ENCODE results near the gene ZMIZ1.

Gene ZMIZ1

DNA sequence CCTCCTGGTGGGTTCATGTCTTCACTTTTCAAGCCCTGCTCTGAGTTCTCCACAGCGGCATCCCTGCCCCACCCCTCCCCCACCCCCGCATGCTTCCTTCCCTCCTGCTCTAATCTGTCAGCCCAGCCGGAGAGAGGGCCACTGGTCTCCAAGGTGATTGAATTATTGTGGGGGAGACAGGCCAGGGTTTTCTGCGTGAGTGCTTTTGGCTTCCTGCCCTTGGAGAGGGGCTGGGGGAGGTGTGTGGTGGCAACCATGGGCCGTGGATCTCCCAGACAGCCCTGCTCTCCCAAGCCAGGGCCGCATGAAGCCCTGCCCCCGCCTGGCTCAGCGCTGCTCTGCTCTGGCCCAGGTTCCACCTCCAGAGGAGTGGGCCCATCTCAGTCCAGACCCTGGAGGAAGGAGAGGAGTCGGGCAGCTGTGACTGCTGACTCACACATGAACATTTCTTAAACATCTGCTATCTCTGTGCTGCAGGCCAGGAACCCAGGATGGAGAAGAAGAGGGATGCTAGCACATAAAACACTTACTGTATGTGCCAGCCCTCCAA, 109.9 kb downstream of the ZMIZ1 start:
- DNase-seq: no peak

DNA sequence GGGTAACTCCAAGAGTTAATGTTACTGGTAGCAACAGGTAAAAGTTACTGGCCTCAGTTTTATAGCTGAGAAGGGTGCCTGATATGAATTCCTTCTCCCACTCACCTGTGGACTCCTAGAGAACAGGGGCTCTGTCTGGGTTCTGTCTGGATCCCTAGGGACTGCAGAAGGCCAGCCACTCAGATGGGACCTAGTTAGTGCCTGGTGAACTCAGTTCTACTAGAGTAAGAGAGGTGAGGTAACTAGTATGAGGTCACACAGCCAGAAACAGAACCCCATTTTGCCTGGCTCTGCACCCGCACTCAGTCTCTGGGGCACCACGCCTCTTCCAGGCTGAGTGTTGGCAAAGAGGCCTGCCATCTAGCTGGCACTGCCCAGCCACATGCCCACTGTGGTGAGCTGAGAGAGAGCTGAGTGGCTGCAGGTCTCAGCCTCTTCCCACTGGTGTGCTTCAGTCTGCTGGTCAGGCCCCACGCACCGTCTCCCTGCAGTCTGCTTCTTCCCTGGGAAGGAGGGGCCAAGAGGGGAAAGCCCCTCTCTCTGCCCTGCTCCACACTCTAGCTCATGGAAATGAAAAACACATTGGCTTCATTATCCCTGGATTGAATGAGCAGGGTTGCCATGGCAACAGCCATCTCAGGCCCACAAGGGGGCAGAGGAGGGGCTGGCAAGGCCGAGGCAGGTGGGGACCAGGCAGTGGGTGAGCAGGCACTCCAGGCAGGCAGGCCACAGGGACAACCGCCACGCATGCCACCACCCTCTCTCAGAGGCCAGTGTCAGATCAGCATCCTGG, 110.6 kb downstream of the ZMIZ1 start:
- DNase-seq: no peak

DNA sequence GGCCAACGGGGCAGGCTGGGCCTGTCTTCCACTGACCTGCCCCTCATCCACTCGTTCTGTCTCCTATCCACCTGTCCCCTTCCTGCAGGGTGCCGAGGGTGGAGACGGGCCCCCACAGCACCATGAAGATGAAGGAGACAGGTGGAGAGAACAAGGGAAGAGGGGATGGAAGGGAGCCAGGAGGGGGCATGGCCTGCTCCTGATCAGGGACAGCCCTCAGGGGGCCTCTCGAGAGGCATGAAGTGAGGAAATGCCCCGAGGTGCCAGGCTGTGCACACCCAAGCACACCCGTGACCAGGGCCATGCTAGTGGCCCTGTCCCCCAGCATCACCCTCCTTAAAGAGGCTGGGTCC, 111.2 kb downstream of the ZMIZ1 start:
- no peak for DNase-seq

DNA sequence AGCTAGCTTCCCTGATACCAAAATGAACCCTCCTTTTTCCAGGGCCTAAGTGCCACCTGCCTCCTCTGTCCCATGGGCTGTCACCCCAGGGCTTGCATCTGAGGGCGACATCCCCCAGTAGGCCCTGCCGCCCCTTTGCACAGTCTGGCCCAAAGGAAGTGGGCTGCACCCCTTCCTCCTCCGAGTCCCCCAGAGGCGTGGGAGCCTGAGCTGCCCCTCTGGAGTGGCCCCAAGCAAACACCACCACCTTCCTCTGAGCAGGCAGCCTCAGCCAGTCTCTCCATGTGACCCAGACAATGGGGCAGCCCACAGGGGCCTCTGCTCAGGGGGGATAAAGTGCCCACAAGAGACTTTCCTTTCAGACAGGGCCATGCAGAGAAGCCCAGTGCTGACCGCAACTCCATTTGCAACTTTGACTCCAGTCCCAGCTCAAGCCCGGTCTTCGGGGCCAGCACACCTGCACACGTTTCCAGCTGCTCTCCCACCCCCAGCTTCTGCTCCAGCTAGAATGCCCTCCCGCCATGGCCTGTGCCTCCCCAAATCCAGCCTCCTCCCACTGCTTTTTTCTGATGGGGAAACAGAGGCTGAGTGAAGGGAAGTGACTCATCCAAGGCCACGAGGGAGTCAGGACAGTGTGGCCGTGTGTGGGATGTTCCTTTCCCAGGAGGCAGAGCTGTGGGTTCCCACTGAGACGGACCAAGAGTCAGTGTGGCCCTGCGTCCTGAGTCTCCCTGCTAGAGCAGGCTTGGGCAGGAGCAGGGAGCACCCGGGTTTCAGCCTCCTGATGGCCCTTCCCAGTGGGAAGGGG, 111.9 kb downstream of the ZMIZ1 start:
- DNase-seq: no peak

DNA sequence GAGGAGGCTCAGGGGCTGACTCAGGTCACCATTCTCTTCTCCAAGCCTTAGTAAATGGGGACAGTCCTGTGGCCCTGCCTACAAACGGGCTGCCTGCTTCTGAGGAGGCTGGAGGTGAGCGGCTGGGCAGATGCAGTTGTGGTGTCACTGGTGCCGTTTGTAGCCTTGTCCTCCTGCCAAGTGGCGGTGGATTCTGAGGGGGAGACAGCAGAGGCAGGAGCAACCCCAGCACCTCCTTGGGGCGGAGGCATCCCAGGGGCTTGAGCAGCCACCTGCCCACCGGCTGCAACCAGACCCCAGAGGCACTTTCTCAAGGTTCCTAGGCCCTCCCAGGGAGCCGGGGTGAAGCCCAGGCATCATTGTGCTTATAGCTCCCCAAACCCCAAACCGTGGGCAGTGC, 112.5 kb downstream of the ZMIZ1 start:
- DNase-seq: no peak

DNA sequence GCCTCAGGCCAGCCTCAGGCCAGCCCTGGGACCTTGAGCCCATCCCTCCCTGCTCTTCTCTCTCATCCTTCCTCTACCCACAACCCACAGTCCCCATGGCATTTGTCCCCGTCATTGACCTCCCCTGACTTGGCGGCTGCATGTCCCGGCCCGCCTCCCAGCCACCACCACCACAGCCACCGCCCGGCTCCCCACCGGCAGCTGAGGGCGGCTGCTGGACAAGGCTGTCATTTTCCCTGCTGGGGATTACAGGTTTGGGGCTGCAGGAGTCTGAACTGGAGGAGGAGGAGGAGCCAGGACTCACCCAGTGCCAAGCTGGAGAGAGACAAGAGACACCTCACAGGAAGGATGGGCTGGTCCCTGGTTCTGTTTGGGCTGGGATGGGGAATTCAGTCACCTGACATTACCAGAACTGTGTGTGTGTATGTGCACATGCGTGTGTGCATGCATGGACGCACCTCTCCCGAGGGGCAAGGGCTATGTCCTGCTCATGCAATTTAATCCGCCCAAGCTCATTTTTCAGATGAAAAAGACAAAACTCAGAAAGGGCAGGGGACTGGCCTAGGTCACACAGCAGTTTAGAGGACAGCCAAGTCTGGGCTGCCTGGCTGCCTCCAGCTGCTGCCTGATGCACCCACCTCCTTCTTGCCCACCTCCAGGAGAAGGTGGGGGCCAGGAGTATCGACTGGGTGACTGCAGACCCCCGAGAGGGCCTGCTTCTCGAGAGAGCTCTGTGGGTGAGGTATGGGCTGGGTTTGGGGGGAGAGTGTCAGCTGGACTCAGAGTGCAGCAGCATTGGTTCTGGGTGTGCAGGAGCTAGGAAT, 113.1 kb downstream of the ZMIZ1 start:
- DNase-seq: no peak

DNA sequence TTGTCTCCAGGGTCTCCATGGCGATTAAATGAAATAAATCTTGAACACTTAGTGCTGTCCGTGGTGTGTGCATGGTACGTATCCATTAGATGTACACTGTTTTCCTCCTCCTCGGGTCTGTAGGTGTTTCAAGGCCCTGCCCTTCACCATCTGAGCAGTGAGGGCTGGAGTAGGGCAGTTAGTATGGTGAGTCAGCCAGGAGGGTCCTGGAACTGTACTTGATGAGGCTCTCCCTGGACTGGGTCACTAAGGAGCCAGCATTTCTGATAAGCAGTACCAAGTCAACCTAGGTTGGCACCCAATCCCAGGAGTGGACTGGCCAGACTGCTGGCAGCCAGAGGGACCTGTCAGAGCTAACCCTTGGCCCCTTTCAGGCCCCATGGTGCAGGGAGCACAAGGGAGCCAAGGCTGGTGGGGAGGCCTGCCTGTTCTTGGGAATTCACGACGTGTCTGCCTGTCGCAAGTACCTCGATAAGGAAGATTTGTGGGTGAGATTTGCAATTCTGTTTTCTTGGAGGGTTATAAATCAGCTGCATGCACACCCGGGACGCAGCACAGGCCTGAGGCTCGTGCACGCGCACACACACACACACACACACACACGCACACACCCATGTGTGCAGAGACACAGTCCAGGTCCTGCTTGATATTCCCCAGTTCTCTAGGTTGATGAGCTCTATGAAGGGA, 114.2 kb downstream of the ZMIZ1 start:
- no peak for DNase-seq

DNA sequence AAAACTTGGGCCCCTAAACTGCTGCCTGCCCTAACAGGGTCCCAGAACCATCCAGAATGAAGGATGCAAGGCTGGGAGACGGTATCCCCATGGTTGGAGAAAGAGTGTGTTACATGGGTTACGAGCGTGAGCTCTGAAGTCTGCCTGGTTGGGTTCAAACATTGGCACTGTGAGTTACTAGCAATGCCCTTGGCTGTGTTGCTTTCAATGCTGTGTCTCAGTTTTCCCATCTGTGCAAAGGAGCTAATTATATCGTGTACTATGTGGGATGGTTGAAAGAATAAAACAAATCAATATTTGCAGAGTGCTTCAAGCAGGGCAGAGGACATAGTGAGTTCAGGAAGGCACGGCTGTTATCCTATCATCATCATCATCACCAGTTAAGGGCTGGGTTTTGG, 114.7 kb downstream of the ZMIZ1 start:
- DNase-seq: no peak

DNA sequence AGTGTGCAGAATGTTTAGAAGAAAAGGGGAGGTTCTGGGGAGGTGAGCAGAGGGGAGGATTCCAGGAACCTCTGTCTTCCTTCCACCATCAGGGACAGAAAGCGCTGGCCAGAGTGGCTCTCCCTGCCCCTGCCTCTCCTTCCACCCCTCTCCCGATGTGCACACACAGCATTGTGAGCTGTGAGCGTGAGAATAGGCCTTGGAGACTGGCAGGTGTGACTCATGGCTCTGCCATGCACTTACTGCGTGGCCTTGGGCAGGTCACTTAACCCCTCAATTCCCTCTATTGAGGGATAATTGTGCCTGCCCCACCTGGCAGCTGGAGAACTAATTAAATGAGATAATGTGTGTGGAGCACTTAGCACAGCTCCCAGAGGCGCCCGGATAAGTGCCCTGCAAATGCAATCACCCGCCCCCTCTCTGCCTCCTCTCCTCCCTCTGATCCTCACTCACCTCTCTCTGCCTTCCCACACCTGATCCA, 115.4 kb downstream of the ZMIZ1 start:
- DNase-seq: no peak

DNA sequence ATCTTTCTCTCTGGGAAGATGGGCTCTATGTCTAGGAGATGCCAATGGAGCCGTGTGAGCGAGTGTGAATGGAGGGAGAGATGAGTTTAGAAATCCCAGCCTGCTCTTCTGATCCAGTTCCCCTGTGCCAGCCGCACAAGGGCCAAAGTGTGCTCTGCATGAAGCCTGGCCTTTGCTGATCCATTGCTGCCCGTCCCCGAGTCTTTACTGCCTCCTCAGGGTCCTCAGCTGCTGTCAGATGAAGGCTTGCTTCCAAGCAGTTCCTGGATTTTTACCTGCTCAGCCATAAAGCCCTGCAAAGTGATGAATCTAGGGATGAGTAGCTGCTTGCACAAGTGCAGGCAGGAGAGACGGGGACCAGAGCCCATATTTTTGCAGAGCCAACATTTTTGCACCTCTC, 115.9 kb downstream of the ZMIZ1 start:
- no peak for DNase-seq

DNA sequence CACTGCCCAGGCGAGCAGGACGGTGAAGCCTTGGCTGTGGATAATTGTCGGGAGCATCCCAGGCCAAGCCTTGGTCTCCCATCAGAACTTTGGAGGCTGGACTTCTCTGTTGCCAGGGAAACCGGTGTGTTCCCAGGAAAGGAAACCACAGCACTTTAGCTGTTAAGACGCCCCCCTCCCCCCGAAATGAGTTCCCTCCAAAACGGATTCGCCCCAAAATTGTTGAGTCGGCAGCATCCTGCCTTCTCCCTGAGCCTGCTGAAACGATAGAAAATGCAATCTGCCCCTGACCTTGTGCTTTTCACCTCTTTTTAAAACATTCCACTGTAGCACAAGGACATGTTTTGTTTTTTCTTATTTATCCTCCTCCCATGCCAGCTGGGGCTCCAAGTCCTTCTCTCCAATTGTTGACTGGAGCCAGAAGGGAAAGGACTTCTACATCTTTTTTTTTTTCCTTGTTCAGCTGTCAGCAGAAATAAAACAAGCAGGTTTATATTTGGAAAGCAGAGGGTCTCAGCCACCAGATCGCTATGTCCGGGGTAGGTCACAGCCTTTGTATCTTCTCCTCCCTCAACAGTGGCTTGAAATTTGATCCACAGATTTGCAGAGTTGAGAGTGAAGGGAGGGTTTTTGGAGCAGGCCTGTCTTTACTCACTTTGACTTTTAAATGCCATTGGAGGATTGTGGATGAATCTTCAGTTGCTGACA, 116.5 kb downstream of the ZMIZ1 start:
- no peak for DNase-seq

DNA sequence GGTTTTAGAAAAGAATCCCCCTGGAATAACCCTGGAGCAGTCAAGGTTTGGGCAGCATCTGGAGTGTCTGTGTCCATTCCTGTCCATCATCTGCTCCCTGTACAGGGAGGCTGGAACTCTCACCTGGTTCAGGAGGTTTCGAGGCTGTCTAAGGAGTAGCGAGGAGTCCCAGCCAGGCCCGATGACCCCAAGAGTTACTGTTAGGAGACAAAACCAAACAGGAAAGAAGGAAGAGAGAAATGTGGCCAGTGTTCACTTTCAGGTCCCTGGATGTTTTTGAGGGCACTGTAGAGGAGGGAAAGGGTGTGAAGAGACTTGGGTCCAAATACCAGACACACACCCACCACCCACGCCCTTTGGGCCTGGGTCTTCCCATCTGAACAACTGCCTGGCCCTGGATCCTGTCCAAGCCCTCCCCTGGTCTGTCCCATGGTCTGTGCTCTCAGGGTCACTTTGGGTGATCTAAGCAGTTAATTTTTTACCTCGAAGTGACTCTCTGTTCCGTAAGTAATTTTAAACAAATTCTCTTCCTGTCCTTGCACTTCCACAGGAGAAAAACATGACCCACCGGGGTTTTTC, 117.1 kb downstream of the ZMIZ1 start:
- no peak for DNase-seq

DNA sequence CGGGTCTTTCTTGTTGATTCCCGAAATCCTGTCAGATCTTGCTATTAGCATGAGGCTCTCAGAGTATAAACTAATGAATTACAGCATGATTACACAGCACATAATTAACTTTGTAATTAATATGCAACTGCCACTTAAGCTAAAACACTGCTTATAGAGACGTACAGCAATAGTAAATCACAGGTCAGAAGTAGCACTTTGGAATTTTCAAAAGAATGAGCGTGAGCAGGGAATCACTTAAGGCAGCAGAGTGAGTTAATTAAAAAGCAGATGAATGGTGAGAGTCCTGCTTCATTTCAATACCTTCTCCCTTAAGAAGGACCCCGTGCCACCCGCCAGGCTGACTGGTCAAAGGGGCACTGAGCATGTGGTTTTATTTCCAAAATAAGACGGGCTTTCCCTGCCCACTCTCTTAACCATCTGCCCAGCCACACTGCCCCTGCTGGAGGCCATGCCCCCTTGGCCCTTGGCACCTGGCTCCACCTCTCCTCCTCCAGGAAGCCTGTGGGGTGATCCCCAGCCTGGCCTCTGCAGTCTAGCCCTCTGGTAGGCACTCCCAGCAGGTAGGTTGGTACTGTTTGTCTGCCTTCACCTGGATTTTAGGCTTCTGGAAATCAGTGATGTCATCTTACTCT, 117.8 kb downstream of the ZMIZ1 start:
- DNase-seq: no peak

DNA sequence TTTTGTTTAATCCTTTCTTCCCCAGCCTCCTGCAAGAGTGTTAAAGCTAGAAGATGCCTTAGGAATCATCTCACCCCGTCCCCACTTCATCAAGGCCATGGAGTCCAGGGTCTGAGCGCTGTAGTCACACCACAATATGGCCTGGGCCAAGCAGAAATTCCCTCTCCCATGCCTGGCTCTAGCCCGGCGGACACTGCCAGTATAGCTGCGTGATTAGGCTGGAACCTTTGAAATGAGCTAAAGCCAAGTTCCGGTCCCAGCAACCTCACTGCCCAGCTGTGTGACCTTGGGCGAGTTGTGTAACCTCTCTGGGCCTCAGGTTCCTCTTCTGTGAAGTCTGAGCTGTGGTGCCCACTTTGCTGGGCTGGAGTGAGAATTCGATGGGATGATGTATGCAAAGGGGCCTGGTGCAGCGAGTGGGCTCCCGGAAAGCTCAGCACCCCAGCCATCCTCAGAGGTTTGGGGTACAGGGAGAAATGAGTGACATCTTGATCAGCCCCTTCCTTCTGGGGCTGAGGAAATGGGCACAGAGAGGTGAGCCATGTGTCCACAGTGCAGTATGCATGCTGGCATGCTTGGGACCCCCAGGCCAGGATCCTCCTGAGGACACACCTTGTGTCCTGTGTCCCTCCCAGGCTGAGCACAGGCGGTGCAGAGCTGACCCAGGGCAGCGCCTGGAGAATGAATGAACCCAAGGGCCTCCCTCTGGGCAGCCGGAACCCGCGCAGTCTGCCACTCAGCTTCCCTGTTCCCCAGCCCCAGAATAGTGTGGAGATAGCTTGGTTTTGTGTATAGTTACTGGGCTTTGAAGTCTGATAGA, 118.6 kb downstream of the ZMIZ1 start:
- no peak for DNase-seq

DNA sequence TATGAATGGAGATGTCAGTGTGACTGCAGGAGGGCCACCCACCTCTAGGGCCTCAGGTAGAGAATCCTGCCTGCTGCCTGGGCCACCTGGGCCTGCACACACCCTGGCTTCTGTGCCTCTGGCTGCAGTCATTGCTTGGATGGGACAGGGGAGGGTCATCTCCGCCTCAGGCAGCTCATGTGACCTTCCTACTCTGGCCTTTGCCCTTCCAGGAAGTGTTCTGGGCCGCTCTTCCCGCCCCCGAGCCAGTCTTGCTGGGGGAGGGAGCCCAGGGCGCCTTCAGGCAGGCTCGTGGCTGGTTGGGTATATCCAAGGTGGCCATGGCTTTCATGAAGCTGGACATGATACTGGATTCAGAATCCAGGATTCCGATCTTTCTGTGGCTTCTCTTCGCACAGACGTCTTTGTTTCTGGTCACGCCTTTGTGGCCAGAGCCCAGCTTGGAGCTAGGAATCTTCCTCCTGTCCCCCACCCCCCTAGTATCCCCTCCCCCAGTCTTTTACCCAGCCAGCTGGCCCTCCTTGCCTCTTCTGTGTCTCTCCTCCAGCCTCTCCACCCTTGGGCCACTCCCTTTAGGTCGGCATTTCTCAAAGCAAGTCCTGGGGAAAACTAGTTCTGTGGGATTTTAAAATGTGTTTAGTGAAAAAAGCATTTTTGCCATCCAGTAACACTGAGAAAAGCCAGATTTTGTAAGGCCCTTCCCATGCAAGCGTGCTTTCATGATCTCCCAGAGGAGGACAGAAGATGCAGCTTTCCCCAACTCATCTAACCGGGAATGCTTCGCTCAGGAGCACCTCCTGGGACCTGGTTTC, 119.6 kb downstream of the ZMIZ1 start:
- DNase-seq: no peak

DNA sequence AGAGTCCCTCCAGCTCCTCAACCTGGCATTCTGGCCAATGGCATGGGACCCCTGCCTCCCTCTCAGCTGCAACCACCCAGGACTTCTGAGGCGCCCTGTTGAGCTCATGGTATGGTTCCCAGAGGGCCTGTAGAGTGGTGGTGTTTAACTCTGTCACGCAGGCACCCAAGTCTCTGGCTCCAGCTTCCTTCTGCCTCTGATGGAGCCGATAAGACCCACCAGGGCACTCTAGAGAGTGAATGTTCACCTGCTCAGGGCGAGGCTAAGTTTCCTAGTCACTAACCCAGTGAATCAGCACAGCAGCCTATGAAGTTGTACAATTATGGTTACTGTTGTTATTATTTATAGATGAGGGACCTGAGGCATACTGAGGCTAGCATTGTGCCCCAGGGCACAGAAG, 120.4 kb downstream of the ZMIZ1 start:
- DNase-seq: no peak

DNA sequence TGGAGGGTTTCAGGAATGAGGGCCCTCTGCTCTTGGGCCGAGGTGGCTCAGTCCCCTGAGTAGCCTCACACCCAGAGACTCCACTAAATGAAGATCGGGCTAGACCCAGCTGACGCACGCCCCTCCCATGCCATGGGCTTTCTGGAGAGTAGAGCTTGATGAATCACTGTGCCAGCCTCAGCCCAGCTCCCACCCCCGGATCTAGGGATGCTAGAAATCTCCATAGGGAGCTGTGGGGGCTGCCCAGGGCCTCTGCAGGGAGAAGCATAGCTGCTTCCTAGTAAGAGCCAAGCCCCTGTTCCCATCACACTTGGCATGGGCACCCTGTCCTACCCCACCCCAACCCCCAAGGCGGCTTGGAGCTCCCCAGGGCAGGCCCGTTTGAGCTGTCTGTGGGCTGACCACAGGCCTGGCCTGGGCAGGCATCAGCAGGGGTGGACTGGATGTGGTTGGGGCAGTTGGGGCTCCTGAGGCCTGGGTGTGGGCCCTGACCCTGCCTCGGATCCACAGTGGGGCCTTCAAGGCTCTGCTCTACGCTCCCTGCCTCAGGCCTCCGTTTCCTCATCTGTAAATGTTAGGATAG, 121.2 kb downstream of the ZMIZ1 start:
- no peak for DNase-seq

DNA sequence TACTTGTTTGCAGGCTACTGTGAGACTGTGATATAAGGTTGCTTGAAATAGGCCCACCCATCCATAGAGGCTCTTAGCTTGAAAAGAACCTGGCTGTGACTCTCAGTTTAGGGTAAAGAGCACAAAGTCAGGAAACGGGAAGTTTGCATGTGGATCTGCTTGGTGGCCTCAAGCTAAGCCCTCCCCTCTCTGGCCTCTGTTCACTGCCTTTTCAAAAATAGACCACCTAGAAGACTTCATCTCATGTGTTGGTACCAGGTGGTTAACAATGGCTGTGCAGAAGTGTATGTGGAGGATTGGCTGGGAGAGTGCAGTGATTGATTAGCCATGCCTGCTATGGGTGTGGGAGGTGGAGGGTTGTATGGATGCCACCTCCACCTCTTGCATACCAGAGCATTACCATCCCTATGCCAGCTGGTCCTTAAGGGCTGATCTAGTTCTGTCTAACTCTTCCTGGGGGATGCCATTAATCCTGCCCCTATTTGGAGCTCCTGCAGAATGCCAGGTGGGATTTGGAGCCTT, 122.0 kb downstream of the ZMIZ1 start:
- DNase-seq: no peak

Measured in activated T-cell treated with anti-CD3 and anti-CD28 coated beads, Interleukin-2, amount 50 U/mL, for 48 hours (primary cell).